ENCODE results near the gene KBTBD12. TPM values are rescaled to one million over a fixed set of nuclear protein-coding genes. Genes with fewer than 3 reads are reported as not detected.
"Not testable (repeated sequence)": the region's sequence is repeated elsewhere in the genome, so short reads cannot be mapped to it uniquely, and the experiment has no call there.

KBTBD12 gene
- total and polyA plus RNA-seq, 2 experiments from 2014 or later, result 0.07 TPM; not detected in 1

GRCh38 chr3:127903611-127904375 lies 11.2 kb upstream of the KBTBD12 start:
- TF ChIP-seq EZH2phosphoT487 (IDR thresholded peaks at IDR 0.05; ENCODE audit: low read depth, severe bottlenecking, unreplicated experiment) (no peak), EZH2 (IDR thresholded peaks at IDR 0.05; ENCODE audit: borderline replicate concordance) (no peak), CTCF (IDR thresholded peaks at IDR 0.05; ENCODE audit: poor library complexity) (no peak)
- Histone ChIP-seq H3K79me2 (no peaks in the 10 kb centered on the region), H3K9me2 (replicated peaks; ENCODE audit: insufficient read depth) (no peaks in the 10 kb centered on the region), H2AFZ (no peak overlapping the region), H3K36me3 (replicated peaks; ENCODE audit: insufficient read depth, low read depth) (no peaks in the 10 kb centered on the region), H3K4me1 (ENCODE audit: insufficient read depth) (no peaks in the 10 kb centered on the region), H3K27ac (no peak overlapping the region), H4K20me1 (ENCODE audit: insufficient read depth, poor library complexity, severe bottlenecking) (no peaks in the 10 kb centered on the region), H3K27me3 (no peaks in the 10 kb centered on the region), H3K4me3 (no peak overlapping the region), H3K9me3 (ENCODE audit: low read depth) (no peaks in the 10 kb centered on the region), H3K4me2 (no peak overlapping the region)
- WGBS (ENCODE audit: low lambda C conversion rate, missing lambda C conversion rate), result 46% methylated on average over 6 of the region's 6 CpGs
- no peak for DNase-seq (ENCODE audit: low spot score)

- WGBS (ENCODE audit: low lambda C conversion rate, missing lambda C conversion rate), result 66% methylated on average over 3 of the region's 3 CpGs
- H3K79me2 ChIP-seq, result no peaks in the 10 kb centered on the region
Observed at GRCh38 chr3:127905556-127905955, 9.5 kb upstream of the KBTBD12 start.

GRCh38 chr3:127906653-127907052 lies 8.4 kb upstream of the KBTBD12 start:
- DNase-seq (ENCODE audit: low spot score); H3K9me2 ChIP-seq (replicated peaks; ENCODE audit: insufficient read depth); H3K79me2 ChIP-seq; H3K4me2 ChIP-seq; H2AFZ ChIP-seq; H4K20me1 ChIP-seq (ENCODE audit: insufficient read depth, poor library complexity, severe bottlenecking); H3K36me3 ChIP-seq (replicated peaks; ENCODE audit: insufficient read depth, low read depth); H3K4me1 ChIP-seq (ENCODE audit: insufficient read depth); H3K4me3 ChIP-seq; H3K27ac ChIP-seq; H3K27me3 ChIP-seq; H3K9me3 ChIP-seq (ENCODE audit: low read depth): not testable (repeated sequence)
- 95% methylated on average over 3 of the region's 3 CpGs for WGBS (ENCODE audit: low lambda C conversion rate, missing lambda C conversion rate)

More at GRCh38 chr3:127905556-127905955, 9.5 kb upstream of the KBTBD12 start:
- Histone ChIP-seq H3K4me1 (ENCODE audit: insufficient read depth) (no peaks in the 10 kb centered on the region), H3K4me3 (no peak overlapping the region), H3K9me3 (ENCODE audit: low read depth) (no peaks in the 10 kb centered on the region), H3K36me3 (replicated peaks; ENCODE audit: insufficient read depth, low read depth) (no peaks in the 10 kb centered on the region), H3K27ac (no peak overlapping the region), H3K4me2 (no peak overlapping the region), H2AFZ (no peak overlapping the region), H3K9me2 (replicated peaks; ENCODE audit: insufficient read depth) (no peaks in the 10 kb centered on the region), H4K20me1 (ENCODE audit: insufficient read depth, poor library complexity, severe bottlenecking) (no peaks in the 10 kb centered on the region), H3K27me3 (peaks cover 2% of the 10 kb centered on the region)
- DNase-seq (ENCODE audit: low spot score), result no peak
- TF ChIP-seq CTCF (IDR thresholded peaks at IDR 0.05; ENCODE audit: poor library complexity) (no peak), EZH2phosphoT487 (IDR thresholded peaks at IDR 0.05; ENCODE audit: low read depth, severe bottlenecking, unreplicated experiment) (no peak), EZH2 (IDR thresholded peaks at IDR 0.05; ENCODE audit: borderline replicate concordance) (no peak)

- DNase-seq (ENCODE audit: low spot score), result no peak
- H3K27ac ChIP-seq, result no peak overlapping the region
- H3K4me2 ChIP-seq, result no peak overlapping the region
- no peaks in the 10 kb centered on the region for H3K36me3 ChIP-seq (replicated peaks; ENCODE audit: insufficient read depth, low read depth)
- H2AFZ ChIP-seq, result no peak overlapping the region
- 89% methylated on average over 4 of the region's 4 CpGs for WGBS (ENCODE audit: low lambda C conversion rate, missing lambda C conversion rate)
- peaks cover 5% of the 10 kb centered on the region for H3K4me1 ChIP-seq (ENCODE audit: insufficient read depth)
- no peaks in the 10 kb centered on the region for H3K79me2 ChIP-seq
- H3K27me3 ChIP-seq, result peaks cover 2% of the 10 kb centered on the region
- H3K4me3 ChIP-seq, result no peak overlapping the region
- H3K9me3 ChIP-seq (ENCODE audit: low read depth), result no peaks in the 10 kb centered on the region
- no peaks in the 10 kb centered on the region for H3K9me2 ChIP-seq (replicated peaks; ENCODE audit: insufficient read depth)
- H4K20me1 ChIP-seq (ENCODE audit: insufficient read depth, poor library complexity, severe bottlenecking), result no peaks in the 10 kb centered on the region
- no peak for TF ChIP-seq CTCF (IDR thresholded peaks at IDR 0.05; ENCODE audit: poor library complexity)
- TF ChIP-seq EZH2phosphoT487 (IDR thresholded peaks at IDR 0.05; ENCODE audit: low read depth, severe bottlenecking, unreplicated experiment), result no peak
- TF ChIP-seq EZH2 (IDR thresholded peaks at IDR 0.05; ENCODE audit: borderline replicate concordance), result no peak
Observed at GRCh38 chr3:127908202-127908601, 6.8 kb upstream of the KBTBD12 start.
